AG10803 (cell line): ENCODE measurements around the gene HRH3.

Source experiments
- DNase-seq: peaks from one replicate; pipeline ENCODE4 v3.0.0; 2010; ENCODE audit warnings: low read depth
- H3K4me3 ChIP-seq: 2 replicates; pipeline ENCODE4 v1.5.1; 2011; ENCODE audit warnings: mild to moderate bottlenecking, low read length, control low read depth
- TF ChIP-seq, protein P1 (sequence below): conservative IDR thresholded peaks from 2 replicates; pipeline ENCODE4 v1.5.1; 2011; ENCODE audit warnings: mild to moderate bottlenecking, low read length, control low read depth, inconsistent platforms

The HRH3 gene

DNA sequence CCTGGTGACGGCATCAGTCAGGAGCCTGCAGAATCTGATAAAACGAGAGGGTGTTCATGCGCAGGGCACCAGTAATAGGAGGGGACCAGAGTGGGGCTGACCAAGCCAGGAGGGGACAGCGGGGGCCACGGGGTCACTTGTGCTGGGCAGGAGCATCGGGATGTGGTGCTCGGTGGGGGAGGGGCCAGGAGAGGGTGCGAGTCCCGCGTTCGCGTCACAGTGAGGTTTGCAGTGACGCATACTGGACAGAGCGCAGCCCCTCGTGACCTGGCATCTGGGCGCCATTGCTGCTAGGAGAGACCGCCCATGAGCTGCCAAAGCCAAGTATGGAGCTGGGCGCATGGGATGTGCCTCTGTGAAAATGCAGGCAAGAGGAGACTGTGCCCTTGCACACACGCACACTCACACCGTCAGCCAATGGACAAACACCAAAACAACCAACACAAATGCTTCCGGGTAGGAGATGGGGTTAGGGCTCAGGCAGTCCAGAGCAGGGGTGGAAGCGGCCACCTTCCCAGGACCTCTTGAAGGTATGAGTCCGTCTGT, 51.1 kb downstream of the HRH3 start:
- DNase-seq: no peak
- TF ChIP-seq, protein P1, sequence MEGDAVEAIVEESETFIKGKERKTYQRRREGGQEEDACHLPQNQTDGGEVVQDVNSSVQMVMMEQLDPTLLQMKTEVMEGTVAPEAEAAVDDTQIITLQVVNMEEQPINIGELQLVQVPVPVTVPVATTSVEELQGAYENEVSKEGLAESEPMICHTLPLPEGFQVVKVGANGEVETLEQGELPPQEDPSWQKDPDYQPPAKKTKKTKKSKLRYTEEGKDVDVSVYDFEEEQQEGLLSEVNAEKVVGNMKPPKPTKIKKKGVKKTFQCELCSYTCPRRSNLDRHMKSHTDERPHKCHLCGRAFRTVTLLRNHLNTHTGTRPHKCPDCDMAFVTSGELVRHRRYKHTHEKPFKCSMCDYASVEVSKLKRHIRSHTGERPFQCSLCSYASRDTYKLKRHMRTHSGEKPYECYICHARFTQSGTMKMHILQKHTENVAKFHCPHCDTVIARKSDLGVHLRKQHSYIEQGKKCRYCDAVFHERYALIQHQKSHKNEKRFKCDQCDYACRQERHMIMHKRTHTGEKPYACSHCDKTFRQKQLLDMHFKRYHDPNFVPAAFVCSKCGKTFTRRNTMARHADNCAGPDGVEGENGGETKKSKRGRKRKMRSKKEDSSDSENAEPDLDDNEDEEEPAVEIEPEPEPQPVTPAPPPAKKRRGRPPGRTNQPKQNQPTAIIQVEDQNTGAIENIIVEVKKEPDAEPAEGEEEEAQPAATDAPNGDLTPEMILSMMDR: no peak

DNA sequence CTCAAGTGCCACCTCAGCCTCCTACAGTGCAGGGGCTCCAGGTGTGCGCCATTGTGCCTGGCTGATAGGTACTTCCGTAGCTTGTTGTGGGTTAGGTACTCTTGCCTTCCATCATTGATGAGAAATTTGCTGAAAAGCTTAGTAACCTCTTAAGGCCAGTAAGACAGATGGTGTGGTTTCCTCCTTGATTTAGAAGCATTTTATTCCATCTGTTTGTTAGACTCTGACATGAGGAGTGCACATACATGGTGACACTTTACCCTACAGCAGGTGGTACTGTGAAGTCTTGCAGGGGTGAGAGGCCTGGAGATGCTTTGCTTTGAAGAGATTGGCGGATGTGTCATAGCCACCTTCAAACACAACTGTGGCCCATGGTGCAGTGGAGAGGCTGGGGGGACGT, 52.0 kb downstream of the HRH3 start:
- TF ChIP-seq, protein P1: no peak
- no peak overlapping the region for H3K4me3 ChIP-seq
- DNase-seq: no peak

More for the DNA sequence above, 51.1 kb downstream of the HRH3 start:
- no peak overlapping the region for H3K4me3 ChIP-seq

DNA sequence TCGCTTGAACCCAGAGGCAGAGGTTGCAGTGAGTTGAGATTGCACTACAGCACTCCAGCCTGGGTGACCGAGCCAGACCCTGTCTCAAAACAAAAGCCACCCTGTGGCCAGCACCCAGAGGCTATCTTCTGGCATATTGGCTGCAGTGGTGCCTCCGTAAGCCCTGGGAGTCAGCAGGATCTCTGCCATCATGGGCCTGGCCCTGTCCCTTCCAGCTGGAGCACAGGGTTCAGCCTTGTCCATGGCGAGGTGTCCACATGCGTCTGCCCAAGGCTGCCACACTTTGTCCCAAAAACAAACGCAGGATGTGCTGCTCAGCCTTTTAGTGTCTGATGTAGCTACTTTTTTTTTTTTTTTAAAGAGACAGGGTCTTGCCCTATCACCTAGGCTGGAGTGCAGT, 52.6 kb downstream of the HRH3 start:
- H3K4me3 ChIP-seq: no peak overlapping the region
- TF ChIP-seq, protein P1: no peak
- no peak for DNase-seq

DNA sequence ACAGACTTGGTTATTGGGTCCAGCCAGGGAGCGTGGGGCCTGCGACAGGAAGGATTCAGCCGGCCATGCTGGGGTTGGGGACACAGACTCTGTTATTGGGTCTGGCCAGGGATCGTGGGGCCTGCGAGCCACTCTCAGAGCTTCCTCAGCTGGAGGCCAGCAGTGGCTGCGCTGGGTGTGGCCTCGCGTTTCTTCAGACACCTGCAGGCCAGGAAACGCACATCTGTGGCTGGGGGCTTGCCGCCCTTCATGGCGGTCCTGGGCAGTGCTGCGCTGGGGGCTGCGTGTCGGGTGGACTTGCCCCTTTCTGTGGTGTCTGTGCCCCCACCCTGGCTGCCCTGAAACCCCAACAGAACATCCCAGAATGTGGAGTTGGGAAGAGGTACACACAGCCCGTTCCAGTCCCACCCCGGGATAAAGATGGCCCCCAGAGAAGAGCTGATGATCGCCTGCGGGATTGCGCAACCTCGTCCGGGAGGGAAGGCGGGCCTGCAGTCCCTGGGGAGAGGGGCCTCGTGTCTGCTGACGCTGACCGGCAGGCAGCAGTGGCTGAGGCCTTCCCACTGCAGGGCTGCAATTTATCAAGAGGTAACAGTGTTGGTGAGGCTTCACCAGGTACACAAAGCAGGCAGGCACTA, 54.2 kb downstream of the HRH3 start:
- TF ChIP-seq, protein P1: no peak
- no peak for DNase-seq
- H3K4me3 ChIP-seq: no peak overlapping the region
